Lung (tissue), 12 donors: Measurements from ENCODE around the gene TPCN2. TPM values are rescaled to one million over a fixed set of nuclear protein-coding genes. Genes with fewer than 3 reads are reported as not detected.

Source experiments
- ATAC-seq: fragments of 200-7000 bp; cut with Tn5 transposase; one replicate; pipeline ENCODE4 v1.9.1; 2020; ENCODE audit warnings: moderate number of reproducible peaks; ENCODE audit not compliant: insufficient read depth, low FRiP score
- DNase-seq, 3 donors: peaks; one replicate each; pipeline ENCODE4 v3.0.0-alpha.2; 2013 to 2017
- H3K27ac ChIP-seq, 2 donors: one replicate each; pipeline ENCODE4 v1.5.1; 2013; ENCODE audit warnings: mild to moderate bottlenecking in 2 of 2, moderate library complexity in 2 of 2, control low read depth in 1 of 2, inconsistent platforms in 1 of 2, low read depth in 1 of 2, low read length in 1 of 2
- H3K27me3 ChIP-seq, 3 donors: one replicate each; pipeline ENCODE4 v1.5.1; 2013; ENCODE audit warnings: low read length in 2 of 3; ENCODE audit not compliant: control insufficient read depth in 3 of 3, insufficient read depth in 3 of 3
- H3K36me3 ChIP-seq, 4 donors: one replicate each; pipeline ENCODE4 v1.5.1; 2013; ENCODE audit warnings: low read length in 4 of 4, mild to moderate bottlenecking in 1 of 4, moderate library complexity in 1 of 4; ENCODE audit not compliant: control insufficient read depth in 4 of 4, insufficient read depth in 4 of 4
- H3K4me1 ChIP-seq, 5 donors: one replicate each; pipeline ENCODE4 v1.5.1; 2013; ENCODE audit warnings: low read length in 5 of 5, mild to moderate bottlenecking in 2 of 5, moderate library complexity in 1 of 5; ENCODE audit not compliant: control insufficient read depth in 5 of 5, insufficient read depth in 5 of 5
- H3K4me3 ChIP-seq: one replicate; pipeline ENCODE4 v1.5.1; 2013; ENCODE audit warnings: mild to moderate bottlenecking, control low read depth, moderate library complexity
- H3K9ac ChIP-seq, 2 donors: one replicate each; pipeline ENCODE4 v1.5.1; 2013; ENCODE audit warnings: low read length in 2 of 2, control low read depth in 1 of 2; ENCODE audit not compliant: insufficient read depth in 1 of 2
- H3K9me3 ChIP-seq, 4 donors: one replicate each; pipeline ENCODE4 v1.5.1; 2013; ENCODE audit warnings: low read length in 3 of 4, mild to moderate bottlenecking in 1 of 4, moderate library complexity in 1 of 4; ENCODE audit not compliant: control insufficient read depth in 4 of 4, insufficient read depth in 3 of 4
- WGBS, 2 donors: extraction: QIAGEN DNeasy Blood & Tissue Kit; methylation state at CpG; one replicate each; pipeline ENCODE4 v1.1.7; 2013; 5-methylcytosine and 5-hydroxymethylcytosine counted together
- polyA plus RNA-seq, 2 donors: library from polyadenylated mRNA; stranded (reverse); fragments of 200-250 nt; gene quantifications; one replicate each; pipeline ENCODE4 v1.2.1, GENCODE V29; 2013
- total RNA-seq, 2 donors: library from RNA; depleted of rRNA in 1 of 2; stranded (reverse); fragments of >200 nt in 1 of 2; gene quantifications; one replicate each; pipeline ENCODE4 v1.2.1, GENCODE V29; 2014 to 2021
- TF ChIP-seq, protein P1 (sequence below): IDR thresholded peaks from 2 replicates; pipeline ENCODE4 v1.5.1; 2012; ENCODE audit warnings: mild to moderate bottlenecking; ENCODE audit errors: control extremely low read depth, extremely low read depth
- donor health status: control.
- donor health status: control.
- donor health status: Bipolar disorder and iron deficiency.
- donor health status: healthy.
- donor health status: DM: yes; HTN: yes; CAD: no.

TPCN2 gene
- total and polyA plus RNA-seq, 4 donors: 10.0 to 25.0 (median 14.5) TPM

DNA sequence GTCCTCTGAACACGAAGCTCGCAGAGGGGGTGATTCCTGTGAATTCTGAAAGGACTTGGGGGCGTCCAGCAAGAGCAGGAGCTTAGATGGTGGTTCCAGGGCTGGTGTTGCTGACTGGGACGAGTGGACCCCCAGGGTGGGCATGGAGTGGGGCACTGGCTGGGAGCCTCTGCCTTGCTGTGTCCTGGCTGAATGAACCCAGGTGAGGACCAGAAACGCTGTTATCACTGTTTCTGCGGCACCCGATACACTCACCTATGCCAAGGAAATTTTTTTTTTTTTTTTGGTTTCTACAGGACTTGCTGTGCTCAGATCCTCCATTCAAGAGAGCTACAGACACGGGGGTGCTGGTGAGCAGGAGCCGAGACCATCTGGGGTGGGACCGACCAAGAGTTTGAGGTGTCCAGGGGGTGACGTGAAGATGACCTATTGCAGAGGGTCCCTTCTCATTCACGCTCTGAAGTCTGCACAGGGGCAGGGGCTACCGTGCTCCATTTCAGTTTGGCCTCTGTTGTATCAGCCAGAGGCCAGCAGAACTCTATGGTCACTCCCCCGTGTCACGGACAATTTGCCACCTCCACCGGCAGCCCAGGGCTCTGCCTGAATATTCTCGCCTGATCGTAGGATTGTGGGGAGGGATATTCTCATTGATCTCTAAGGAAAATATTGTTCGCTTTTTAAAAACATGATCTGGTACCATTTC, 110.6 kb downstream of the TPCN2 start:
- 95 to 97% methylated on average over 19 of the region's 19 CpGs for WGBS, 2 donors
- TF ChIP-seq, protein P1, sequence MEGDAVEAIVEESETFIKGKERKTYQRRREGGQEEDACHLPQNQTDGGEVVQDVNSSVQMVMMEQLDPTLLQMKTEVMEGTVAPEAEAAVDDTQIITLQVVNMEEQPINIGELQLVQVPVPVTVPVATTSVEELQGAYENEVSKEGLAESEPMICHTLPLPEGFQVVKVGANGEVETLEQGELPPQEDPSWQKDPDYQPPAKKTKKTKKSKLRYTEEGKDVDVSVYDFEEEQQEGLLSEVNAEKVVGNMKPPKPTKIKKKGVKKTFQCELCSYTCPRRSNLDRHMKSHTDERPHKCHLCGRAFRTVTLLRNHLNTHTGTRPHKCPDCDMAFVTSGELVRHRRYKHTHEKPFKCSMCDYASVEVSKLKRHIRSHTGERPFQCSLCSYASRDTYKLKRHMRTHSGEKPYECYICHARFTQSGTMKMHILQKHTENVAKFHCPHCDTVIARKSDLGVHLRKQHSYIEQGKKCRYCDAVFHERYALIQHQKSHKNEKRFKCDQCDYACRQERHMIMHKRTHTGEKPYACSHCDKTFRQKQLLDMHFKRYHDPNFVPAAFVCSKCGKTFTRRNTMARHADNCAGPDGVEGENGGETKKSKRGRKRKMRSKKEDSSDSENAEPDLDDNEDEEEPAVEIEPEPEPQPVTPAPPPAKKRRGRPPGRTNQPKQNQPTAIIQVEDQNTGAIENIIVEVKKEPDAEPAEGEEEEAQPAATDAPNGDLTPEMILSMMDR: no peak
- no peak for DNase-seq

DNA sequence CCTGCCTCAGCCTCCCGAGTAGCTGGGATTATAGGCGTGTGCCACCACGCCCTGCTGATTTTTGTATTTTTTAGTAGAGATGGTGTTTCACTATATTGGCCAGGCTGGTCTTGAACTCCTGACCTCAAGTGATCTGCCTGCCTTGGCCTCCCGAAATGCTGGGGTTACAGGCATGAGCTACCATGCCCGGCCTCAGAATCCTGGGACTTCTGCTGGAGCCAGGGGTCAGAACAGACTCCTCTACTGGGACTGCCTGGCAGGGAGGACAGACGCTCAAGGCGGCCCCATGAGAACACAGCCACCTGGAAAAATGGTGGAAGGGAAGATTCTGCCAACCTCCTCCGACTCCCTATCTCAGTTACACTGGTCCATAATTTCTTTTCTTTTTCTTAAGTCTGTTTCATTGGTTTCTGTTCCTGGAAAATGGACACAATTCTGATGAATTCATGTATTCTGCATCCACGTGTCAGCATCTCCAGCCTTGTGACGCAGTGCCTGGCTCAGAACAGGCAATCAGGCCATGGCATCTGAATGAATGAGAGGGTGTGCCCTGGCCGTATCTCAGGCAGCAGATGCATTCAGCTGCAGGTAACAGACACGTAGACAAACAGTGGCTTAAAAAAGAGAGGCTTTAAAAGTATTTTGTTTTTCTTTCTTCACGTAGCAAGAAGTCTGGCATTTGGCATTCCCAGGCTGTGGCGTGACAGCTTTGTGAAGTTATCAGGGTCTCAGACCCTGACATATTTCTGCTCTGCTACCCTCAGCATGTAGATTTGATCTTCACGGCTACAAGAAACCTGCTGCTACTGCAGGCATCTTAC, 111.8 kb downstream of the TPCN2 start:
- Histone ChIP-seq H3K9me3 (peaks cover 0 to 5% (median 2%) of the 10 kb centered on the region in 4 donors), H3K27me3 (no peaks in the 10 kb centered on the region), H3K27ac (no peak overlapping the region), H3K9ac (no peak overlapping the region), H3K4me3 (no peak overlapping the region), H3K4me1 (peaks cover 3 to 25% (median 13%) of the 10 kb centered on the region in 5 donors), H3K36me3 (no peaks in the 10 kb centered on the region)
- ATAC-seq: no peak
- no peak for DNase-seq
- TF ChIP-seq, protein P1: no peak
- WGBS, 2 donors: 91 to 96% methylated on average over 15 of the region's 15 CpGs

More for the DNA sequence above, 110.6 kb downstream of the TPCN2 start:
- no peaks in the 10 kb centered on the region for H3K36me3 ChIP-seq
- peaks cover 3 to 26% (median 13%) of the 10 kb centered on the region in 5 donors for H3K4me1 ChIP-seq
- H3K27ac ChIP-seq: no peak overlapping the region
- no peak overlapping the region for H3K9ac ChIP-seq
- H3K9me3 ChIP-seq: peaks cover 0 to 5% (median under 1%) of the 10 kb centered on the region in 4 donors
- H3K27me3 ChIP-seq: no peaks in the 10 kb centered on the region
- ATAC-seq: no peak
- H3K4me3 ChIP-seq: no peak overlapping the region

DNA sequence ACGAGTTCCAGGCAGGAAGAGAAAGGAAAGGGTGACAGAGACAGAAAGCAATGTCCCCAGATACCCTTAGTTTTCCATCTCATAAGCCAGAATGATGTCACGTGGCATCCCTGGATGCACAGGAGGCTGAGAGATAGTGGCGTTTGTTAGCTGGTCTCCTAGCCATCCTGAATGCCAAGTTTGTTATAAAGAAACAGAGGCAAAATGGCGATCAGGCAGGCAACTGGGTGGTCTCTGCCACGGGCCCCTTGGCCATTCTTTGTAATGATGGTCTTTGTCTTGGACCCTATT, 112.3 kb downstream of the TPCN2 start:
- Histone ChIP-seq H3K27me3 (no peaks in the 10 kb centered on the region), H3K36me3 (no peaks in the 10 kb centered on the region), H3K9me3 (peaks cover 0 to 5% (median 2%) of the 10 kb centered on the region in 4 donors), H3K4me3 (no peak overlapping the region), H3K27ac (no peak overlapping the region), H3K4me1 (peaks cover 3 to 19% (median 9%) of the 10 kb centered on the region in 5 donors), H3K9ac (no peak overlapping the region)
- 80 to 82% methylated on average over 5 of the region's 5 CpGs for WGBS, 2 donors
- DNase-seq: no peak
- TF ChIP-seq, protein P1: no peak
- no peak for ATAC-seq
